NB4 (cell line): ENCODE data around the gene KIF5C.

Experiments used
- DNase-seq: peaks from one replicate; pipeline ENCODE4 v3.0.0; 2010; ENCODE audit warnings: low read depth
- H3K4me3 ChIP-seq: one replicate; pipeline ENCODE4 v1.5.1; 2011; ENCODE audit warnings: mild to moderate bottlenecking, low read depth, low read length, moderate library complexity
- MYC ChIP-seq: IDR thresholded peaks from 2 replicates; pipeline ENCODE4 v1.6.1; 2011; ENCODE audit warnings: low read depth, low read length
- POLR2A ChIP-seq: IDR thresholded peaks from 2 replicates; pipeline ENCODE4 v1.6.1; 2011; ENCODE audit warnings: mild to moderate bottlenecking; ENCODE audit not compliant: insufficient read length; ENCODE audit errors: extremely low read depth
- TF ChIP-seq, protein P1 (sequence below): IDR thresholded peaks from 2 replicates; pipeline ENCODE4 v1.6.1; 2011; ENCODE audit warnings: low read depth, low read length
- TF ChIP-seq, protein P2 (sequence below): IDR thresholded peaks from one replicate; pipeline ENCODE4 v1.5.1; 2012; ENCODE audit warnings: low read depth, low read length

The KIF5C gene

DNA sequence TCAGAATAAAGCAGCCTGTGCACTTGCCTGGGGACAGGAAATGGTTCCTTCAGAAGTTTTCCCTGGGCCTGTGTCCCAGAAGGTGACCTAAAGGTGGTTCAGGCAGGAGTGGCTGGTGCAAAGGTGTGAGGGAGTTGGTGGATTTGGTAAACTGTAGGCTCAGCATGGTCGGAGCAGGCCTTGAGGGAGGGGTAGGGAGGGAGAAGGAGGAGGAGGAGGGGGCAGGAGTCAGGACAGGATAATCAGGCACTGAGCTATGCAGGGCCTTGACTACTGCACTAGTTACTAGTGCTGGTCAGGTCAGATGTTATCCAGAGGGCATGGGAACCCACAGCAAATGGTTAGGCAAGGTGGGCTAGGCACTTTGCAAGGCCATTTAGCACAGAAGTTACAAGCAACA, 184.8 kb downstream of the KIF5C start:
- DNase-seq, result no peak
- TF ChIP-seq POLR2A (no peak), MYC (no peak)
- TF ChIP-seq, protein P1, sequence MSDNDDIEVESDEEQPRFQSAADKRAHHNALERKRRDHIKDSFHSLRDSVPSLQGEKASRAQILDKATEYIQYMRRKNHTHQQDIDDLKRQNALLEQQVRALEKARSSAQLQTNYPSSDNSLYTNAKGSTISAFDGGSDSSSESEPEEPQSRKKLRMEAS, result no peak
- TF ChIP-seq, protein P2, sequence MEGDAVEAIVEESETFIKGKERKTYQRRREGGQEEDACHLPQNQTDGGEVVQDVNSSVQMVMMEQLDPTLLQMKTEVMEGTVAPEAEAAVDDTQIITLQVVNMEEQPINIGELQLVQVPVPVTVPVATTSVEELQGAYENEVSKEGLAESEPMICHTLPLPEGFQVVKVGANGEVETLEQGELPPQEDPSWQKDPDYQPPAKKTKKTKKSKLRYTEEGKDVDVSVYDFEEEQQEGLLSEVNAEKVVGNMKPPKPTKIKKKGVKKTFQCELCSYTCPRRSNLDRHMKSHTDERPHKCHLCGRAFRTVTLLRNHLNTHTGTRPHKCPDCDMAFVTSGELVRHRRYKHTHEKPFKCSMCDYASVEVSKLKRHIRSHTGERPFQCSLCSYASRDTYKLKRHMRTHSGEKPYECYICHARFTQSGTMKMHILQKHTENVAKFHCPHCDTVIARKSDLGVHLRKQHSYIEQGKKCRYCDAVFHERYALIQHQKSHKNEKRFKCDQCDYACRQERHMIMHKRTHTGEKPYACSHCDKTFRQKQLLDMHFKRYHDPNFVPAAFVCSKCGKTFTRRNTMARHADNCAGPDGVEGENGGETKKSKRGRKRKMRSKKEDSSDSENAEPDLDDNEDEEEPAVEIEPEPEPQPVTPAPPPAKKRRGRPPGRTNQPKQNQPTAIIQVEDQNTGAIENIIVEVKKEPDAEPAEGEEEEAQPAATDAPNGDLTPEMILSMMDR, result no peak
- no peak overlapping the region for H3K4me3 ChIP-seq

DNA sequence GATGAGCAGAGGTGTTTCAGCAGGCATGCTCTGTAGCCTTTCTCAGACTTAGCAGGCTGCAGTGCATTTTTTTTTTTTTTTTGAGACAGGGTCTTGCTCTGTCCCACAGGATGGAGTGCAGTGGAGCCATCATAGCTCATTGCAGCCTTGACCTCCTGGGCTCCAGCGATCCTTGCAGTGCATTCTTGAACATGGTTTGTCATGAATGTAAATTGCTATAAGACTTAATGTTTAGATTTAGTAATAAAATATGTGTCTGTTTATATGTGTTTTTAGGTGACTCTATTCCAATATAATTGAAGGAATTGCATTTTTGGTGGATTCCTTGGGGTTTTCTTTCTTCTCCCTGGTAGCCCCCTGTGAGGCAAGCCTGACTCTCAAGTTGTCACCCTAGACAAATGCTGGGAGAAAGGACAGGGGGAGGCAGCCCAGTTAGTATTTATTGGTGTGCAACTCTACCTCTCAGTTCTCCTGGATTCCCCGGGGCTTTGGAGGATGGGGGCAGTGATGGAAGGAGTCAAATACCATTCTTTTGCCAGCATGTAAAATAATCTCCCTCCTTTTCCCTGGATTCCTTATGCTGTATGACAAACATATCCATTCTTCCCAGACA, 186.2 kb downstream of the KIF5C start:
- TF ChIP-seq, protein P2, result no peak
- no peak for TF ChIP-seq POLR2A
- TF ChIP-seq, protein P1, result no peak
- TF ChIP-seq MYC, result no peak
- DNase-seq, result no peak
- H3K4me3 ChIP-seq, result no peak overlapping the region

DNA sequence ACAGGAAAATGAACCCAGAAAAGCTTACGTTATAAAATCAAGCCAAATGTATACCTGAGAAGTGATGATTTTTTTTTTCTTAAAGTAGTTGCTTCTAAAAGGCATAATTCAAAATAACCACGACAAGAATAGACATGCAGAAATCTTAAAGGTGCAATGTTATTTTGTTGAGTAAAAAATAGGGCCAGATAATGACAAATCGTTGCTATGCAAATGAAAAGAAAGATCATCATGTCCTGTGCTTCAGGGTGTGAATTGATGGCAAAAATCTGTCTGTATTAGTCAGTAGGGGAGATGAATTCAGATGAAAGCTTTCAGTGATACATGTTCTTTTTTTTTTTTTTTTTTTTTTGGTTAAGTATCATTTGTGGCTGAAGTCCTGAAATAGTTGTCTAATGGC, 187.5 kb downstream of the KIF5C start:
- H3K4me3 ChIP-seq, result no peak overlapping the region
- TF ChIP-seq, protein P2, result no peak
- TF ChIP-seq MYC (no peak), POLR2A (no peak)
- TF ChIP-seq, protein P1, result no peak
- no peak for DNase-seq

DNA sequence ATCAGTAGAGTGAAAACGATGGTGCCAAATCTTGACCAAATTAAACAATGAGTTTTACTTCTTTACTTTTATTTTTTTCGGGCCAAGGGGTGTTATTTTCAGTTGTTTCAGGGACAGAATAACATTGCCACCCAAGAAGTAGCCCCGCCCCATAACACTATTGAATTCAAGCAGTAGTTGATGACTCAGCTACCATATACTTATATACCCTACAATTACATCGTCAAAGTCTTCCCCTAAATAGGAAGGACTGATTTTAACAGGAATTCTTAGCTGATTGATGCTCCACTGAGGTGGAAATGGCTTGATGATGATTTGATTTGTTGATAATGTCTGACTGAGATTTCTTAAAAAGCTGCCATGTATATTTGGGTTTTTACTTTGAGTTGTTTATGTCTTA, 188.2 kb downstream of the KIF5C start:
- no peak for DNase-seq
- no peak overlapping the region for H3K4me3 ChIP-seq
- TF ChIP-seq, protein P2, result no peak
- TF ChIP-seq, protein P1, result no peak
- TF ChIP-seq MYC, result no peak
- TF ChIP-seq POLR2A, result no peak

DNA sequence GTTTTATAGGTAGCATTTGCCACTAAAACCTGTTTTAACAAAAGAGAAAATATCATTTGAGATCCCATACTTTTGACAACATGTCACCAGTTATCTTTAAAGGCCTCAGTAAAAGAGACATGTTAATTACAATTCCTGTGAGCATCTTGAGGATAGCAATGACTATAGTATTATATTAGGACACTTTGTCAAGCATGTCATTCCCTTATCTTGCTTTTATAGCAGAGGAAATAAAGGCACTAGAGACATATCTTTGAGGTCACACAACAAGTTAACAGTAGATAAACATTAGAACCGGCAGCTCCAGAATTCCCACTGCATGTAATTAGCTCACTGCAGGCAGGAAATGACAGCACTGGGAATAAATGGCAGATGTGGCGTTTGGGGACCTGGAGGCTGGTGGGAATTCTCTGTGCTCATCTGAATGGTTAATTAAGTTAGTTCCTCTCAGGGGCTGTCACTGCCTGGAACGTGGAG, 189.4 kb downstream of the KIF5C start:
- H3K4me3 ChIP-seq, result no peak overlapping the region
- TF ChIP-seq, protein P1, result no peak
- no peak for TF ChIP-seq MYC
- TF ChIP-seq, protein P2, result no peak
- TF ChIP-seq POLR2A, result no peak
- DNase-seq, result no peak
